NB4 (cell line): ENCODE results near the gene PLA2G4F.

Source experiments
- DNase-seq: peaks from one replicate; pipeline ENCODE4 v3.0.0; 2010; ENCODE audit warnings: low read depth
- H3K4me3 ChIP-seq: one replicate; pipeline ENCODE4 v1.5.1; 2011; ENCODE audit warnings: mild to moderate bottlenecking, low read depth, low read length, moderate library complexity
- MYC ChIP-seq: IDR thresholded peaks from 2 replicates; pipeline ENCODE4 v1.6.1; 2011; ENCODE audit warnings: low read depth, low read length
- POLR2A ChIP-seq: IDR thresholded peaks from 2 replicates; pipeline ENCODE4 v1.6.1; 2011; ENCODE audit warnings: mild to moderate bottlenecking; ENCODE audit not compliant: insufficient read length; ENCODE audit errors: extremely low read depth
- TF ChIP-seq, protein P1 (sequence below): IDR thresholded peaks from one replicate; pipeline ENCODE4 v1.5.1; 2012; ENCODE audit warnings: low read depth, low read length
- TF ChIP-seq, protein P2 (sequence below): IDR thresholded peaks from 2 replicates; pipeline ENCODE4 v1.6.1; 2011; ENCODE audit warnings: low read depth, low read length

The PLA2G4F gene

DNA sequence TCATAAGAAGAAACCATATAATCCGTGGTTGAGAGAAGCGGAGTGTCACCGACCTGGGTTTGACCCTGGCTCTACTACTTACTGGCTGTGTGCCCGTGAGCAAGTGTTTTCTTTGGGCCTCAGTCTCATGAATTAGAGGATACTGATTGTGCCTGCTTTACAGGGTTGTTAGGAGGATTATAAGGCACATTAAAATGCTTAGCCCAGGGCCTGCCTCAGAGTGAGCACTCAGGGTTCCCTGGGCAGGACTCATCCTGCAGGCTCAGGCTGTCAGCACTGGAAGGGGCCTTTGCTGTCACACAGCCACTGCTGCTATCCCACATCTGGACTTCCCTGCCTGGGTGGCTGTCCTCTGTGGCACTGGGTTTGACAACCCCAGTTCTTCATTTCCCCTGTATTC is 4.7 kb downstream of the PLA2G4F start:
- TF ChIP-seq POLR2A (no peak), MYC (no peak)
- TF ChIP-seq, protein P1, sequence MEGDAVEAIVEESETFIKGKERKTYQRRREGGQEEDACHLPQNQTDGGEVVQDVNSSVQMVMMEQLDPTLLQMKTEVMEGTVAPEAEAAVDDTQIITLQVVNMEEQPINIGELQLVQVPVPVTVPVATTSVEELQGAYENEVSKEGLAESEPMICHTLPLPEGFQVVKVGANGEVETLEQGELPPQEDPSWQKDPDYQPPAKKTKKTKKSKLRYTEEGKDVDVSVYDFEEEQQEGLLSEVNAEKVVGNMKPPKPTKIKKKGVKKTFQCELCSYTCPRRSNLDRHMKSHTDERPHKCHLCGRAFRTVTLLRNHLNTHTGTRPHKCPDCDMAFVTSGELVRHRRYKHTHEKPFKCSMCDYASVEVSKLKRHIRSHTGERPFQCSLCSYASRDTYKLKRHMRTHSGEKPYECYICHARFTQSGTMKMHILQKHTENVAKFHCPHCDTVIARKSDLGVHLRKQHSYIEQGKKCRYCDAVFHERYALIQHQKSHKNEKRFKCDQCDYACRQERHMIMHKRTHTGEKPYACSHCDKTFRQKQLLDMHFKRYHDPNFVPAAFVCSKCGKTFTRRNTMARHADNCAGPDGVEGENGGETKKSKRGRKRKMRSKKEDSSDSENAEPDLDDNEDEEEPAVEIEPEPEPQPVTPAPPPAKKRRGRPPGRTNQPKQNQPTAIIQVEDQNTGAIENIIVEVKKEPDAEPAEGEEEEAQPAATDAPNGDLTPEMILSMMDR: no peak
- TF ChIP-seq, protein P2, sequence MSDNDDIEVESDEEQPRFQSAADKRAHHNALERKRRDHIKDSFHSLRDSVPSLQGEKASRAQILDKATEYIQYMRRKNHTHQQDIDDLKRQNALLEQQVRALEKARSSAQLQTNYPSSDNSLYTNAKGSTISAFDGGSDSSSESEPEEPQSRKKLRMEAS: no peak
- no peak for DNase-seq
- H3K4me3 ChIP-seq: no peak overlapping the region

GRCh38 chr15:42151141-42151561 is 5.3 kb downstream of the PLA2G4F start:
- no peak overlapping the region for H3K4me3 ChIP-seq
- TF ChIP-seq, protein P1: no peak
- TF ChIP-seq MYC: no peak
- no peak for TF ChIP-seq POLR2A
- TF ChIP-seq, protein P2: no peak
- no peak for DNase-seq

GRCh38 chr15:42150219-42150970 is 6.0 kb downstream of the PLA2G4F start:
- no peak for DNase-seq
- TF ChIP-seq MYC (no peak), POLR2A (no peak)
- TF ChIP-seq, protein P1: no peak
- TF ChIP-seq, protein P2: no peak
- no peak overlapping the region for H3K4me3 ChIP-seq

DNA sequence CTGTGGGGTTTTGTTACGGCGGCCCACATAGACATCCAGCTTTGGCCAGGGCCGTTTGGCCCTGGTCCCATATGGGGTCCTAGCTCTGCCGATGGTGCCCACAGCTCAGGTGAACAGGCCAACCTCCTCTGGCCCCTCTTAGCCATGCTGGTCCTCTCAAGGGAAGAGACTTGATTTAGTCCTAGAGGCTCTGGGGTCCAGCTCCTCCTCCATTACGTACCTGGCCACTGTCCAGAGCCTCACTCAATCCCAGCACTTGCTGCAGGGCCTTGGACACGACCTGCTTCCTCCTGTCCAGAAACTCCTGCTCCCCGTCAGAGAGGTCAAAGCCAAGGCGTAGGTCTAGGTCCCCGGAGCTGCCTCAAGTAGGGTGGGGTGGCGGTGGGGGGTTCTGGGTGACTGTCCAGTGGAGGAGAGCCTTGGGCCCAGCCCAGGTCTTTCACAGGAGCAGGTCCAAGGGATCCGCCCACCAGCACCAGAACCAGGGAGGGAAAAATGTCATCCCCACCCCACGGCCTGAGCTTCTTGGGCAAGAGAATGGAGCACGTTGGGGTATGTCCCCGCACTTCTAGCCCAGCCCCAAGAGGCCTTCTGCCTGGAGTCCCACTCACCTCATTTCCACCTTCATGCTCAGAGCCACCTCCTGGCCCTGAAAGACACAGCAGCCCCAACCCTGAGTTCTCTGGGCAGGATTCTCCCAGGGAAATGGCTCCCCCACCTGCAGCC is 6.8 kb downstream of the PLA2G4F start:
- no peak for DNase-seq
- no peak overlapping the region for H3K4me3 ChIP-seq
- TF ChIP-seq, protein P1: no peak
- no peak for TF ChIP-seq MYC
- no peak for TF ChIP-seq POLR2A
- TF ChIP-seq, protein P2: no peak

GRCh38 chr15:42148808-42149492 is 7.5 kb downstream of the PLA2G4F start:
- TF ChIP-seq, protein P1: no peak
- TF ChIP-seq MYC (no peak), POLR2A (no peak)
- TF ChIP-seq, protein P2: no peak
- no peak for DNase-seq
- no peak overlapping the region for H3K4me3 ChIP-seq
